AG04449 (cell line): ENCODE measurements around the gene GOSR1.
"Not testable (repeated sequence)": the region's sequence is repeated elsewhere in the genome, so short reads cannot be mapped to it uniquely, and the experiment has no call there.

Experiments
- CTCF ChIA-PET: fragments of 350-600 bp; formaldehyde crosslinking; extraction: SDS; loops from one replicate; lab custom pipeline; 2021; ENCODE audit warnings: antibody characterized with exemption; lab: Yijun Ruan, JAX
- POLR2A ChIA-PET: fragments of 400-600, 350-600 bp; formaldehyde crosslinking; extraction: SDS; loops from one replicate; lab custom pipeline; 2020; ENCODE audit warnings: antibody characterized with exemption, inconsistent platforms; lab: Yijun Ruan, JAX
- DNase-seq: peaks from one replicate; pipeline ENCODE4 v3.0.0-alpha.2; 2010; ENCODE audit warnings: low read depth, low spot score
- H3K4me3 ChIP-seq: 2 replicates; pipeline ENCODE4 v1.5.1; 2011; ENCODE audit warnings: low read depth, mild to moderate bottlenecking, control low read depth, low read length
- TF ChIP-seq, protein P1 (sequence below): IDR thresholded peaks from one replicate; pipeline ENCODE4 v1.5.1; 2011; ENCODE audit warnings: mild to moderate bottlenecking, moderate library complexity, low read length, control low read depth, inconsistent platforms; ENCODE audit not compliant: insufficient read depth; ENCODE audit errors: missing control alignments

The GOSR1 gene

DNA sequence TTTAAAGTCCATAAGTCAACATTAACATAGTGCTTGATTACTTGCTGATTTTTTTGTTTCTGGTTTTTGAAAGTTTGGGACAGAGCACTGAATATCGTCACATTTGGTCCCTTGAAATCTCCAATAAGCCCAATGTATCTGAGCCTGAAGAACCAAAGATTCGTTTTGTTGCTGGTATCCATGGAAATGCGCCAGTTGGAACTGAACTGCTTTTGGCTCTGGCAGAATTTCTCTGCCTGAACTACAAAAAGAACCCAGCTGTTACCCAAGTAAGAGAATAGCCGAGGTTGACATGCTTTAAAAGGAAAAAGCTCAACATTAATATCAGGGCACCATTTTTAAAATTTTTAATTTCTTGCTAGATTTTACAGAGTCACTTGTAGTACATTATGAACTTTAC, 27.7 kb upstream of the GOSR1 start:
- TF ChIP-seq, protein P1, sequence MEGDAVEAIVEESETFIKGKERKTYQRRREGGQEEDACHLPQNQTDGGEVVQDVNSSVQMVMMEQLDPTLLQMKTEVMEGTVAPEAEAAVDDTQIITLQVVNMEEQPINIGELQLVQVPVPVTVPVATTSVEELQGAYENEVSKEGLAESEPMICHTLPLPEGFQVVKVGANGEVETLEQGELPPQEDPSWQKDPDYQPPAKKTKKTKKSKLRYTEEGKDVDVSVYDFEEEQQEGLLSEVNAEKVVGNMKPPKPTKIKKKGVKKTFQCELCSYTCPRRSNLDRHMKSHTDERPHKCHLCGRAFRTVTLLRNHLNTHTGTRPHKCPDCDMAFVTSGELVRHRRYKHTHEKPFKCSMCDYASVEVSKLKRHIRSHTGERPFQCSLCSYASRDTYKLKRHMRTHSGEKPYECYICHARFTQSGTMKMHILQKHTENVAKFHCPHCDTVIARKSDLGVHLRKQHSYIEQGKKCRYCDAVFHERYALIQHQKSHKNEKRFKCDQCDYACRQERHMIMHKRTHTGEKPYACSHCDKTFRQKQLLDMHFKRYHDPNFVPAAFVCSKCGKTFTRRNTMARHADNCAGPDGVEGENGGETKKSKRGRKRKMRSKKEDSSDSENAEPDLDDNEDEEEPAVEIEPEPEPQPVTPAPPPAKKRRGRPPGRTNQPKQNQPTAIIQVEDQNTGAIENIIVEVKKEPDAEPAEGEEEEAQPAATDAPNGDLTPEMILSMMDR: no peak
- H3K4me3 ChIP-seq: no peak overlapping the region
- CTCF ChIA-PET: no interaction called here
- DNase-seq: no peak
- POLR2A ChIA-PET: no interaction called here

DNA sequence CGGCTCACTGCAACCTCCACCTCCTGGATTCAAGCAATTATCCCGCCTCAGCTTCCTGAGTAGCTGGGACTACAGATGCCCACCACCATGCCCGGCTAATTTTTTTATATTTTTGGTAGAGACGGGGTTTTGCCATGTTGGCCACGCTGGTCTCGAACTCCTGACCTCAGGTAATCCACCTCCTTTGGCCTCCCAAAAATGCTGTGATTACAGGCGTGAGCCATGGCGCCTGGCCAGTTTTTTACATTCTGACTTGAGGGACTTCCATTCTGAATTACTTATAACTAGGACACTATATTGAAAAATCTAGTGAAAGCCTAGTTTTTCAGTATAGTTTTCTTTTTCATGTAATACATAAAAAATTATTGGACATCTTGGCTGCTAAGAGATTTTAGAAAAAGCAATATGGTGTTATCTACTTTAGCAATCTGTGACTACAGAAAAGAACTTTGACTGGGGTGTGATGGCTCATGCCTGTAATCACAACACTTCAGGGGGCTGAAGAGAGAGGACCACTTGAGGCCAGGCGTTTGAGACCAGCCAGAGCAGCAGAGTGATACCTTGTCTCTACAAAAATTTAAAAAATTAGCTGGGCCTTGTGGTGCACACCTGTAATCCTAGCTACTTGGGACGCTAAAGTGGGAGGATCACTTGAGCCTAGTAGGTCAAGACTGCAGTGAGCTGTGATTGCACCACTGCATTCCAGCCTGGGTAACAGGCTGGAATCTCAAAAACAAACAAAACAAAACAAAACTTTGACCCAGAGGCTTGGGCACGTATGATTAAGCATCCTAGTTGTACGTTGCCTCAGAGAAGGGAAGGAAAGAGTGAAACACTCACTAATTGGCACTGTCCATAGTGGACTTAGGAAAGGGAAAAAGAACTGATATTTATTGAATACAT, 26.8 kb upstream of the GOSR1 start:
- ChIA-PET CTCF (no interaction called here), POLR2A (no interaction called here)
- TF ChIP-seq, protein P1: no peak
- no peak overlapping the region for H3K4me3 ChIP-seq
- no peak for DNase-seq

DNA sequence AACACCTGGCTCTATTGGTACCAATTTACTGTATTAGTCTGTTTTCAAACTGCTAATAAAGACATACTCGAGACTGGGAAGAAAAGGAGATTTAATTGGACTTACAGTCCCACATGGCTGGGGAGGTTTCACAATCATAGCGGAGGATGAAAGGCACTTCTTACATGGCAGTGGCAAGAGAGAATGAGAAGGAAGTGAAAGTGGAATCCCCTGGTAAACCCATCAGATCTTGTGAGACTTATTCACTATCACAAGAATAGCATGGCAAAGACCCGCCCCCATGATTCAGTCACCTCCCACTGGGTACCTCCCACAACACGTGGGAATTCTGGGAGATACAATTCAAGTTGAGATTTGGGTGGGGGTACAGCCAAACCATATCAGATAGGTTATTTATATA, 22.6 kb upstream of the GOSR1 start:
- no peak overlapping the region for H3K4me3 ChIP-seq
- no peak for DNase-seq
- TF ChIP-seq, protein P1: no peak
- ChIA-PET POLR2A (no interaction called here), CTCF (interaction anchor here (1.4 kb wide), 1 partner anchor 22 kb away, joined by 5 read pairs; no protein-coding TSS in a partner anchor)

DNA sequence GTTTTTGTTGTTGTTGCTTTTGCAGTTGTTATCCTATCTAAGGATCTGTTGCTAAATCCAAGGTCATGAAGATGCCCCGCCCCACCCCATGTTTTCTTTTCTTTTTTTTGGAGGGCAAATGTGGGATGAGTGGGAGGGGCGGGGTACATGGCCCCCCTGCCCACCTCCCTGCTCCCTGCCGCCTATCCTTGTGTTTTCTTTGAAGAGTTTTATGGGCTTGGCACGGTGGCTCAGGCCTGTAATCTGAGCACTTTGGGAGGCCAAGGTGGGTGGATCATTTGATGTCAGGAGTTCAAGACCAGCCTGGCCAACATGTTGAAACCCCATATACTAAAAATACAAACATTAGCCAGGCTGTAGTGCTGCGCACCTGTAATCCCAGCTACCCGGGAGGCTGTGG, 18.8 kb upstream of the GOSR1 start:
- no peak overlapping the region for H3K4me3 ChIP-seq
- TF ChIP-seq, protein P1: no peak
- ChIA-PET POLR2A (no interaction called here), CTCF (interaction anchor here (1.2 kb wide), 1 partner anchor 18 kb away, joined by 3 read pairs; no protein-coding TSS in a partner anchor)
- DNase-seq: no peak

DNA sequence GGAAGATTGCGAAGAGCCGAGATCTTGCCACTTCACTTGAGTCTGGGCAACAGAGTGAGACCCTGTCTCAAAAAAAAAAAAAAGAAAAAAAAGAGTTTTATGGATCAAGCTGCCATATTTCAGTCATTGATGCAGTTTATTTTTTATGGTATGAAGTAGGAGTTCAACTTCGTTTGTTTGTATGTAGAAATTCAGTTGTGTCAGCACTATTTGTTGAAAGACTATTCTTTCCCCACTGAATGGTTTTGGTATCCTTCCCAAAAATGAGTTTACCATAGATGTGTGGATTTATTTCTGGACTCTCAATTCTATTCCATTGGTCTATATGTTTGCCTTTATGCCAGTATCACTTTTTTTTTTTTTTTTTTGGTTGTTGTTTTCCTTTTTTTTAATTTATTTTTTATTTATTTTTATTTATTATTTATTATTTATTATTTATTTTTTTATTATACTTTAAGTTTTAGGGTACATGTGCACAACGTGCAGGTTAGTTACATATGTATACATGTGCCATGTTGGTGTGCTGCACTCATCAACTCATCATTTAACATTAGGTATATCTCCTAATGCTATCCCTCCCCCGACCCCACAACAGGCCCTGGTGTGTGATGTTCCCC, 18.3 kb upstream of the GOSR1 start:
- CTCF ChIA-PET: interaction anchor here (1.2 kb wide), 1 partner anchor 17 kb away, joined by 3 read pairs; no protein-coding TSS in a partner anchor
- POLR2A ChIA-PET, DNase-seq: not testable (repeated sequence)

DNA sequence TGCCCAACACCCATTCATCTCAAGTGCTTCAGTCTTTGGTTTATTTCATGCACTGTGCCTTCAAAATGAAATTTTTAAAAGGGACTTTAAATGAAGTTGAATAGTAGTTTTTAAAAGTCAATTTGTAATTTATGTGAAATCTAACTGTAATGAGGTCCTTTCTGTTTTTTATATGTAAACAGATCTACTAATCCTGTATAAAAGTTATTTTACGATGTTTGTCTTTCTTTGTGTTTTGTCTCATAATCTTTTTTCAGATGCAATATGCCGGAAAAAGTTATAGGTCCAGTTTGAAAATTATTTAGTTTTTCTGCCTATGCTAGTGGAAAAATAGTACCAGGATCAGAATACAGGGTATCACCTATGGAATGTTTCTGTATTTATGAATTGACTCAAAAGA, 8.7 kb upstream of the GOSR1 start:
- no peak overlapping the region for H3K4me3 ChIP-seq
- ChIA-PET CTCF (interaction anchor here (3.3 kb wide), 1 partner anchor 9 kb away, joined by 44 read pairs; the partner anchor contains the start of gene GOSR1), POLR2A (no interaction called here)
- DNase-seq: no peak
- TF ChIP-seq, protein P1: no peak

More for the DNA sequence above, 18.3 kb upstream of the GOSR1 start:
- H3K4me3 ChIP-seq: not testable (repeated sequence)
